ENCODE results near the gene ARNT2.

The ARNT2 gene

GRCh38 chr15:80549654-80550053 lies 145.5 kb downstream of the ARNT2 start:
- Histone ChIP-seq H3K36me3 (ENCODE audit: insufficient read depth, low read length) (no peaks in the 10 kb centered on the region), H2AFZ (ENCODE audit: low read length) (no peak overlapping the region), H3K9ac (ENCODE audit: low read length) (no peak overlapping the region), H3K27ac (ENCODE audit: low read depth, low read length, poor library complexity, severe bottlenecking) (no peak overlapping the region), H4K20me1 (ENCODE audit: insufficient read depth, low read length) (no peaks in the 10 kb centered on the region), H3K4me2 (ENCODE audit: low read length) (no peak overlapping the region), H3K9me3 (ENCODE audit: low read length) (no peaks in the 10 kb centered on the region), H3K9me2 (ENCODE audit: low read depth, low read length) (no peaks in the 10 kb centered on the region), H3K79me2 (ENCODE audit: insufficient read depth, low read length) (no peaks in the 10 kb centered on the region), H3K4me3 (ENCODE audit: low read depth, low read length, poor library complexity, severe bottlenecking) (no peak overlapping the region), H3K4me1 (ENCODE audit: insufficient read depth, low read length, severe bottlenecking) (no peaks in the 10 kb centered on the region), H3K27me3 (ENCODE audit: insufficient read depth, low read length) (no peaks in the 10 kb centered on the region), H3F3A (ENCODE audit: insufficient read depth, low read length) (no peaks in the 10 kb centered on the region)
- TF ChIP-seq CTCF (IDR thresholded peaks at IDR 0.05; ENCODE audit: low read length), result no peak
- no peak for TF ChIP-seq EZH2 (IDR thresholded peaks at IDR 0.05; ENCODE audit: borderline replicate concordance, low read length)

GRCh38 chr15:80550219-80550907 lies 146.2 kb downstream of the ARNT2 start:
- Histone ChIP-seq H3K4me2 (ENCODE audit: low read length) (no peak overlapping the region), H3K36me3 (ENCODE audit: insufficient read depth, low read length) (no peaks in the 10 kb centered on the region), H2AFZ (ENCODE audit: low read length) (no peak overlapping the region), H3F3A (ENCODE audit: insufficient read depth, low read length) (no peaks in the 10 kb centered on the region), H3K9me2 (ENCODE audit: low read depth, low read length) (no peaks in the 10 kb centered on the region), H3K4me3 (ENCODE audit: low read depth, low read length, poor library complexity, severe bottlenecking) (no peak overlapping the region), H3K4me1 (ENCODE audit: insufficient read depth, low read length, severe bottlenecking) (no peaks in the 10 kb centered on the region), H4K20me1 (ENCODE audit: insufficient read depth, low read length) (no peaks in the 10 kb centered on the region), H3K27ac (ENCODE audit: low read depth, low read length, poor library complexity, severe bottlenecking) (no peak overlapping the region), H3K9me3 (ENCODE audit: low read length) (no peaks in the 10 kb centered on the region), H3K27me3 (ENCODE audit: insufficient read depth, low read length) (no peaks in the 10 kb centered on the region), H3K79me2 (ENCODE audit: insufficient read depth, low read length) (no peaks in the 10 kb centered on the region), H3K9ac (ENCODE audit: low read length) (no peak overlapping the region)
- TF ChIP-seq CTCF (IDR thresholded peaks at IDR 0.05; ENCODE audit: low read length), result no peak

GRCh38 chr15:80550908-80551260 lies 146.7 kb downstream of the ARNT2 start:
- TF ChIP-seq EZH2 (IDR thresholded peaks at IDR 0.05; ENCODE audit: borderline replicate concordance, low read length) (no peak), CTCF (IDR thresholded peaks at IDR 0.05; ENCODE audit: low read length) (no peak)

More at GRCh38 chr15:80550908-80551260, 146.7 kb downstream of the ARNT2 start:
- Histone ChIP-seq H3K36me3 (ENCODE audit: insufficient read depth, low read length) (no peaks in the 10 kb centered on the region), H3K9ac (ENCODE audit: low read length) (no peak overlapping the region), H3K4me3 (ENCODE audit: low read depth, low read length, poor library complexity, severe bottlenecking) (no peak overlapping the region), H3K9me3 (ENCODE audit: low read length) (no peaks in the 10 kb centered on the region), H3K79me2 (ENCODE audit: insufficient read depth, low read length) (no peaks in the 10 kb centered on the region), H3K4me1 (ENCODE audit: insufficient read depth, low read length, severe bottlenecking) (no peaks in the 10 kb centered on the region), H3K27me3 (ENCODE audit: insufficient read depth, low read length) (no peaks in the 10 kb centered on the region), H3F3A (ENCODE audit: insufficient read depth, low read length) (no peaks in the 10 kb centered on the region), H3K9me2 (ENCODE audit: low read depth, low read length) (no peaks in the 10 kb centered on the region), H4K20me1 (ENCODE audit: insufficient read depth, low read length) (no peaks in the 10 kb centered on the region), H2AFZ (ENCODE audit: low read length) (no peak overlapping the region), H3K4me2 (ENCODE audit: low read length) (no peak overlapping the region), H3K27ac (ENCODE audit: low read depth, low read length, poor library complexity, severe bottlenecking) (no peak overlapping the region)

Data from OCI-LY1 (cell line).